DOHH2 (cell line): ENCODE data around the gene LETM1.

Experiments used
- CTCF ChIP-seq: fragments of 200-600 bp; sonication (generic); IDR thresholded peaks from one replicate; pipeline ENCODE4 v1.5.1; 2014; ENCODE audit warnings: antibody characterized with exemption, mild to moderate bottlenecking, low read depth, low read length; ENCODE audit not compliant: poor library complexity, severe bottlenecking
- EZH2phosphoT487 ChIP-seq: fragments of 200-600 bp; sonication (generic); IDR thresholded peaks from 2 replicates; pipeline ENCODE4 v1.6.1; 2017; ENCODE audit warnings: borderline replicate concordance, mild to moderate bottlenecking, antibody characterized with exemption, low read length, moderate library complexity, mixed read lengths

- TF ChIP-seq CTCF: no peak
- TF ChIP-seq EZH2phosphoT487: no peak
Observed at GRCh38 chr4:1796486-1797204, 59.3 kb downstream of the LETM1 start.
